ENCODE results near the gene GATM. TPM values are rescaled to one million over a fixed set of nuclear protein-coding genes. Genes with fewer than 3 reads are reported as not detected.

GATM gene
- total RNA-seq, 4 donors from 2014 or later, result 14.8 to 28.6 (median 24.7) TPM

GRCh38 chr15:45386974-45387373 is 8.6 kb upstream of the GATM start:
- TF ChIP-seq, protein P1, sequence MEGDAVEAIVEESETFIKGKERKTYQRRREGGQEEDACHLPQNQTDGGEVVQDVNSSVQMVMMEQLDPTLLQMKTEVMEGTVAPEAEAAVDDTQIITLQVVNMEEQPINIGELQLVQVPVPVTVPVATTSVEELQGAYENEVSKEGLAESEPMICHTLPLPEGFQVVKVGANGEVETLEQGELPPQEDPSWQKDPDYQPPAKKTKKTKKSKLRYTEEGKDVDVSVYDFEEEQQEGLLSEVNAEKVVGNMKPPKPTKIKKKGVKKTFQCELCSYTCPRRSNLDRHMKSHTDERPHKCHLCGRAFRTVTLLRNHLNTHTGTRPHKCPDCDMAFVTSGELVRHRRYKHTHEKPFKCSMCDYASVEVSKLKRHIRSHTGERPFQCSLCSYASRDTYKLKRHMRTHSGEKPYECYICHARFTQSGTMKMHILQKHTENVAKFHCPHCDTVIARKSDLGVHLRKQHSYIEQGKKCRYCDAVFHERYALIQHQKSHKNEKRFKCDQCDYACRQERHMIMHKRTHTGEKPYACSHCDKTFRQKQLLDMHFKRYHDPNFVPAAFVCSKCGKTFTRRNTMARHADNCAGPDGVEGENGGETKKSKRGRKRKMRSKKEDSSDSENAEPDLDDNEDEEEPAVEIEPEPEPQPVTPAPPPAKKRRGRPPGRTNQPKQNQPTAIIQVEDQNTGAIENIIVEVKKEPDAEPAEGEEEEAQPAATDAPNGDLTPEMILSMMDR (IDR thresholded peaks at IDR 0.05; ENCODE audit: low read depth), result no peak

DNA sequence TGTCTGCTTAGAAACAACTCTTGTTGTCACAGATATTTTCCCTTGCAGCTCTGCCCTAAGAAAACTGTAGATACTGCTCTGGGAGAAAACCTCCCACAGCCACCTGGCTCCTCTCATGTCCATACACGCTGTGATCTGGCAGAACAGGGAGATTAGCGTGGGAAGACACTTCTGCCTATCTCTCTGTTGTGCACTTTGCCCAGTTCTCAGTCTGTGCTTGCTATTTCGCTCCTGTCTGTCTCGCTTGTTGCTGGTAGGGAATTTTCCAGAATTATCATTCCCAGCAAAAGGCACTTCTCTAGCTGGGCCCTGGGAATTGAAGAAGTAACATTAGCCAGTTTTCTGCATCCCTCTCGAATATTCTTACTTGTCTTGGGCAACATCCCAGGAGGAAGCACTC is 8.1 kb upstream of the GATM start:
- TF ChIP-seq, protein P1 (IDR thresholded peaks at IDR 0.05; ENCODE audit: low read depth), result no peak

DNA sequence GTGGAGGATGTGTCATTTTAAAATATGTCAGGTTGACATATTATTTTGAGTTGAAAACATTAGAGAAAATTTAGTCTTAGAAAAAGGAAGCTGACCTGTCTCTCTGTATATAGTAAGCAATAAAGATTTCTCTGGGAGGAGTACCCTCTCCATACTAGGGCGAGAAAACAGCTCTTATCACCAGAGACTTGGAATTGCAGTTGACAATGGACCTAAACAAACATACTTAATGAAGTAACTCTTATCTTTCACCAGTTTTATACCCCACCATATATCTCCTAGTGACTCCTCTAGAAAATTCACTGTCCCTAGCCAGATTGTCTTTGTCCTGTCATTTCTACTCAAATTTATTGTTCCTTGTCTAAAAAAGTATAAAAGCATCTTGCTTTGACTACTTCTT is 7.2 kb upstream of the GATM start:
- TF ChIP-seq, protein P1 (IDR thresholded peaks at IDR 0.05; ENCODE audit: low read depth), result no peak

DNA sequence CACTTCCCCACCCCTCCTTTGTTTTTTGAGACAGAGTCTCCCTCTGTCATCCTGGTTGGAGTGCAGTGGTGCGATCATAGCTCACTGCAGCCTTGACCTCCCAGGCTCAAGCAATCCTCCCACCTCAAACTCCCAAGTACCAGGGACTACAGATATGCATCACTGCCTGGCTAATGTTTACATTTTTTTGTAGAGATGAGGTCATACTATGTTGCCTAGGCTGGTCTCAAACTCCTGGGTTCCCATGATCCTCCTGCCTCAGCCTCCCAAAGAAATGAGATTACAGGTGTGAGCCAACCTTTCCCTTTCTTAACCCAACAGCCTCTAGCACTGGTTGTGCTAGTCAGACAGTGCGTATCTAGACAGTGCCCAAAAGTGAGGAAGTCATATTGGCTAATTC is 6.4 kb upstream of the GATM start:
- TF ChIP-seq, protein P1 (IDR thresholded peaks at IDR 0.05; ENCODE audit: low read depth), result no peak

DNA sequence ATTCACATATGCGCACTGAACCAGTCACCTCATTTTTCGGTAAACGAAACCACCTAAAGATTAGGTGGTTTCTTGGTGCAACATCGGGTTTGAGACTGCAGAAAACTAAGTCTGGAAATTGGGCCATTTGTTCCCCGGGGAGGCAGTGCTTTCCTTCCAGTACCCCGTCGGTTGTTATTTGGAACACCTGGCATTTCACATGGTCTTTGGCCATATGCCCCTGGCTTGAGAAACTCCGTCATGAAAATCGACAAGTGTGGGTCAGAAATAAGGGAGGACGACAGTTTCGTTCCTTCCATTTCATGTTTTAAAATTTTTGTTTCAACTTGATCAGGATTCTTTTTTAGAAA is 544 bp upstream of the GATM start:
- TF ChIP-seq, protein P1 (IDR thresholded peaks at IDR 0.05; ENCODE audit: low read depth), result no peak

DNA sequence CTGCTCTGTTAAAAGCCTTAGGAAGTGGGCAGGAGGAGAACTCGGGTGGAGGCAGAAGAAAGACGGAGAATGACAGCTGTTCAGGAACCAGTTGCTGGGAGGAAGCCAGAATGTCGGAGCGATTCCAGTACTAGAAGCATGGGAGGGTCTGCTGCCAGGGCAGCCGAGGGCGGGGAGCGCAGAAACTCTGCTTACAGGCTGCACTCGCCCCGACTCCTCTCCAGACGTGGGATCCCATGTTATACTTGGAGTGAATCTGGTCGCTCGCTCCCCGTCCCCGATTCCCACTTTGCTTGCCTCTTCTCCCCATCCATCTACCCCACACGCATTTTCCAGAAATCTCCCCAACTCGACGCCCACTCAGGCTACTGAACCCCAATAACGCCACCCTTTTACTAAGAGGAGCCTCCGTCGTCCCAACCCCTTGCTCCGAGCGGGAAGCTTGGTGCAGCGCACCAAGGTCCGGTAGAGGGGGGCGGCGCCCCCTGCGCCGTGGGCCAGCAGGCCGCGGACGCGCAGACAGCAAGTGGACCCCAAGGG is 665 bp downstream of the GATM start:
- TF ChIP-seq, protein P1 (IDR thresholded peaks at IDR 0.05; ENCODE audit: low read depth), result no peak

GRCh38 chr15:45376967-45377608 is 1.3 kb downstream of the GATM start:
- TF ChIP-seq, protein P1 (IDR thresholded peaks at IDR 0.05; ENCODE audit: low read depth), result no peak
